Activated naive CD4-positive, alpha-beta T cell treated with anti-CD3 and anti-CD28 coated beads, Interleukin-2, amount 50 U/mL, for 24 hours (primary cell): Measurements from ENCODE around the gene PTPRD.
"Not testable (repeated sequence)": the region's sequence is repeated elsewhere in the genome, so short reads cannot be mapped to it uniquely, and the experiment has no call there.

ENCODE experiments used
- H3K27ac Mint-ChIP-seq: one replicate; pipeline ENCODE4 v1.8.0; 2021; ENCODE audit warnings: mild to moderate bottlenecking, mixed read lengths
- H3K27me3 Mint-ChIP-seq: one replicate; pipeline ENCODE4 v1.8.0; 2021; ENCODE audit warnings: mixed read lengths
- H3K36me3 Mint-ChIP-seq: one replicate; pipeline ENCODE4 v1.8.0; 2021; ENCODE audit warnings: mixed read lengths
- H3K4me1 Mint-ChIP-seq: one replicate; pipeline ENCODE4 v1.8.0; 2021; ENCODE audit warnings: mixed read lengths
- H3K4me3 Mint-ChIP-seq: one replicate; pipeline ENCODE4 v1.8.0; 2021; ENCODE audit warnings: mild to moderate bottlenecking, mixed read lengths
- H3K9me3 Mint-ChIP-seq: one replicate; pipeline ENCODE4 v1.8.0; 2021; ENCODE audit warnings: mixed read lengths

The PTPRD gene

GRCh38 chr9:9478741-9479140 lies 1134.1 kb downstream of the PTPRD start:
- H3K4me1 Mint-ChIP-seq, result no peaks in the 10 kb centered on the region
- no peaks in the 10 kb centered on the region for H3K27me3 Mint-ChIP-seq
- no peaks in the 10 kb centered on the region for H3K9me3 Mint-ChIP-seq
- no peaks in the 10 kb centered on the region for H3K36me3 Mint-ChIP-seq
- no peak overlapping the region for H3K4me3 Mint-ChIP-seq
- no peak overlapping the region for H3K27ac Mint-ChIP-seq

- H3K27ac Mint-ChIP-seq, result no peak overlapping the region
- H3K36me3 Mint-ChIP-seq, result no peaks in the 10 kb centered on the region
- no peaks in the 10 kb centered on the region for H3K27me3 Mint-ChIP-seq
- H3K9me3 Mint-ChIP-seq, result no peaks in the 10 kb centered on the region
- no peak overlapping the region for H3K4me3 Mint-ChIP-seq
- no peaks in the 10 kb centered on the region for H3K4me1 Mint-ChIP-seq
Measured at GRCh38 chr9:9469271-9469670, 1143.5 kb downstream of the PTPRD start.

GRCh38 chr9:9441874-9442273 lies 1170.9 kb downstream of the PTPRD start:
- H3K36me3 Mint-ChIP-seq, H3K4me1 Mint-ChIP-seq, H3K4me3 Mint-ChIP-seq, H3K27me3 Mint-ChIP-seq, H3K9me3 Mint-ChIP-seq, H3K27ac Mint-ChIP-seq: not testable (repeated sequence)

- Mint-ChIP-seq H3K27ac (no peak overlapping the region), H3K9me3 (no peaks in the 10 kb centered on the region), H3K36me3 (no peaks in the 10 kb centered on the region), H3K4me3 (no peak overlapping the region), H3K4me1 (no peaks in the 10 kb centered on the region), H3K27me3 (no peaks in the 10 kb centered on the region)
Measured at GRCh38 chr9:9437641-9438040, 1175.2 kb downstream of the PTPRD start.

- H3K9me3 Mint-ChIP-seq, H3K27me3 Mint-ChIP-seq, H3K4me1 Mint-ChIP-seq, H3K27ac Mint-ChIP-seq, H3K36me3 Mint-ChIP-seq, H3K4me3 Mint-ChIP-seq: not testable (repeated sequence)
Measured at GRCh38 chr9:9426454-9426853, 1186.3 kb downstream of the PTPRD start.

DNA sequence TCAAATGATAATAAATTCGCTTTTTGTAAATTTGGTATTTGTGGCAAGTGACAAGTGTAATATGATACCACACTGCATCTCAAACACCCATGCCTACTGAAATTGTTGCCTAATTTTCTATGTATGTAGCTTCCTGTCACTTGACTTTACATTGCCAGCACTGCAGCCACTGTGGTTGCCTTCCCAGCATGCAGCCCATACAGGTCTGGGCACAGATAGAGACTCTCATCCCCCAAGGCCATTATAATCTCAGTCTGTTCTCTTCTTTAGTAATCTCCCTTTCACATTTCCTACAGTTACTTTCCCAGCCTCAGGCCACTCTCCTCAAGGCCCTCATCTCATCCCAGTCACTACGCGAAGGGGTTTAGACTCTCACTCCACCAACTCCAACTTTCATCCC lies 1200.6 kb downstream of the PTPRD start:
- Mint-ChIP-seq H3K27me3 (no peaks in the 10 kb centered on the region), H3K4me3 (no peak overlapping the region), H3K27ac (no peak overlapping the region), H3K9me3 (no peaks in the 10 kb centered on the region), H3K4me1 (no peaks in the 10 kb centered on the region), H3K36me3 (no peaks in the 10 kb centered on the region)

- Mint-ChIP-seq H3K36me3 (no peaks in the 10 kb centered on the region), H3K4me3 (no peak overlapping the region), H3K4me1 (no peaks in the 10 kb centered on the region), H3K27me3 (no peaks in the 10 kb centered on the region), H3K9me3 (no peaks in the 10 kb centered on the region), H3K27ac (no peak overlapping the region)
Measured at GRCh38 chr9:9410736-9411135, 1202.1 kb downstream of the PTPRD start.

DNA sequence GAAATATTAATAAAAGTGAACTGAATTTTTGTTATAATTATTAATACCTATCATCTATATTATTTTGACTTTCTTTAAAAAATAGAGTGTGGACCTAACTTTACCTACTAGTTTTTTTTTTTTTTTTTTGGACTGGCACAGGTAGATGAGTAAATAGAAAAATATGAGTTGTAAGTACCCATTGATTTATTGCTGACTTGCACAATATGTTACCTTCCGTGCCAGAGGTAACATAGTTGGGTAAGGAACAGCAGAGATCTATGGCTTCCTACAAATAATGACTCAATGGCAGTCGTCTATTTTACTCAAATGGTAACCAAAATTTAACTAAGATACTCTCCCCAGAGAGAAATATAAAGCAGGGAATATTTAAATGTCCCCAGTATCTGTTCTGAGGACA lies 1212.8 kb downstream of the PTPRD start:
- no peaks in the 10 kb centered on the region for H3K4me1 Mint-ChIP-seq
- H3K4me3 Mint-ChIP-seq, result no peak overlapping the region
- peaks cover 4% of the 10 kb centered on the region for H3K9me3 Mint-ChIP-seq
- no peak overlapping the region for H3K27ac Mint-ChIP-seq
- no peaks in the 10 kb centered on the region for H3K27me3 Mint-ChIP-seq
- H3K36me3 Mint-ChIP-seq, result no peaks in the 10 kb centered on the region

DNA sequence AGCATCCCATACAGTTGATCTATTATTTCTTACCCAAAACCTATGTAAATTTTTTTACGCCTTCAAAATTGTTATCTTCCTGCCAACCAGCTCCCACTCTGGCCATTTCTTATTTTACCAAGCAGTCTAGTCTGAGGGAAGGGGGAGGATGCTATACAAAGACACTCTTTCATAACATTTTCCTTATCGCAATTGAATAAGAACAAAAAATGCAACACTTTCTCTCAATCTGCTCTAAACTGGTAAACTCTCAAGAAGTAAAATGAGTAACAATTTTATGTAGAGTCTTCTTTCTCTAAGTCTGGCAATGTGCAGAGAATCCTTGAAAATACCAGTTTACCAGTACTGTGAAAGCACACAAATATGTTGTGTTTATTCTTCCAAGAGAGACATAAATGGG lies 1216.3 kb downstream of the PTPRD start:
- Mint-ChIP-seq H3K36me3 (no peaks in the 10 kb centered on the region), H3K4me3 (no peak overlapping the region), H3K4me1 (no peaks in the 10 kb centered on the region), H3K9me3 (no peaks in the 10 kb centered on the region), H3K27me3 (no peaks in the 10 kb centered on the region), H3K27ac (no peak overlapping the region)

GRCh38 chr9:9395539-9395938 lies 1217.3 kb downstream of the PTPRD start:
- H3K4me1 Mint-ChIP-seq, result no peaks in the 10 kb centered on the region
- H3K4me3 Mint-ChIP-seq, result no peak overlapping the region

GRCh38 chr9:9392755-9393154 lies 1220.0 kb downstream of the PTPRD start:
- no peaks in the 10 kb centered on the region for H3K27me3 Mint-ChIP-seq
- H3K27ac Mint-ChIP-seq, result no peak overlapping the region
- H3K9me3 Mint-ChIP-seq, result no peaks in the 10 kb centered on the region
- H3K36me3 Mint-ChIP-seq, result no peaks in the 10 kb centered on the region
- H3K4me1 Mint-ChIP-seq, result no peaks in the 10 kb centered on the region
- H3K4me3 Mint-ChIP-seq, result no peak overlapping the region

More at GRCh38 chr9:9395539-9395938, 1217.3 kb downstream of the PTPRD start:
- Mint-ChIP-seq H3K9me3 (no peaks in the 10 kb centered on the region), H3K36me3 (no peaks in the 10 kb centered on the region), H3K27ac (no peak overlapping the region), H3K27me3 (no peaks in the 10 kb centered on the region)

DNA sequence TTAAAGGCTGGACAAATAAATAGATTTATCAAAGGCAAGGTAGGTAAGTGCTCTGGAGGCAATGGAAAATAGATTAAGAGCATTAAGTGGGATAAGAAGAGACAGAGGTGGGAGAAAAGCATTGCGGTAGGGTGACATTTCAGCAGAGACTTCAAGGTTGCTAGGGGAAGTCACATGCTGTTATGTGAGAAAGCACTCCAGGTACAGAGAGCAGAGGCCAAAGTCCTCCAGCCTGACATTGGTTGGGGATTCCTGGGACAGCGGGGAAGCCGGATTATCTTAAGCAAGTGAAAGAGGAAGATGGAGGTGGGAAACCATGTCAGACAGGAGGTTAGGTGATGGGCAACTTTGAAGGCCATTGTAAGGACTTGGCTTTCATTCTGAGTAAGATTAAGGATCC lies 1222.9 kb downstream of the PTPRD start:
- H3K4me1 Mint-ChIP-seq, result no peaks in the 10 kb centered on the region
- no peak overlapping the region for H3K27ac Mint-ChIP-seq
- no peaks in the 10 kb centered on the region for H3K27me3 Mint-ChIP-seq
- H3K9me3 Mint-ChIP-seq, result no peaks in the 10 kb centered on the region
- H3K4me3 Mint-ChIP-seq, result no peak overlapping the region
- no peaks in the 10 kb centered on the region for H3K36me3 Mint-ChIP-seq

GRCh38 chr9:9387511-9388115 lies 1225.2 kb downstream of the PTPRD start:
- H3K36me3 Mint-ChIP-seq, result no peaks in the 10 kb centered on the region

GRCh38 chr9:9362332-9362731 lies 1250.5 kb downstream of the PTPRD start:
- Mint-ChIP-seq H3K27me3 (no peaks in the 10 kb centered on the region), H3K36me3 (no peaks in the 10 kb centered on the region), H3K4me1 (no peaks in the 10 kb centered on the region), H3K4me3 (no peak overlapping the region), H3K27ac (no peak overlapping the region), H3K9me3 (no peaks in the 10 kb centered on the region)

More at GRCh38 chr9:9387511-9388115, 1225.2 kb downstream of the PTPRD start:
- no peaks in the 10 kb centered on the region for H3K4me1 Mint-ChIP-seq
- H3K4me3 Mint-ChIP-seq, result no peak overlapping the region
- no peaks in the 10 kb centered on the region for H3K9me3 Mint-ChIP-seq
- H3K27ac Mint-ChIP-seq, result no peak overlapping the region
- no peaks in the 10 kb centered on the region for H3K27me3 Mint-ChIP-seq

GRCh38 chr9:9352877-9353481 lies 1259.8 kb downstream of the PTPRD start:
- H3K36me3 Mint-ChIP-seq, result no peaks in the 10 kb centered on the region

GRCh38 chr9:9341203-9341602 lies 1271.6 kb downstream of the PTPRD start:
- H3K4me3 Mint-ChIP-seq, result no peak overlapping the region
- H3K36me3 Mint-ChIP-seq, result no peaks in the 10 kb centered on the region
- no peaks in the 10 kb centered on the region for H3K9me3 Mint-ChIP-seq
- H3K27ac Mint-ChIP-seq, result no peak overlapping the region
- no peaks in the 10 kb centered on the region for H3K4me1 Mint-ChIP-seq
- no peaks in the 10 kb centered on the region for H3K27me3 Mint-ChIP-seq

More at GRCh38 chr9:9352877-9353481, 1259.8 kb downstream of the PTPRD start:
- H3K9me3 Mint-ChIP-seq, result no peaks in the 10 kb centered on the region
- no peak overlapping the region for H3K27ac Mint-ChIP-seq
- no peaks in the 10 kb centered on the region for H3K4me1 Mint-ChIP-seq
- H3K4me3 Mint-ChIP-seq, result no peak overlapping the region
- no peaks in the 10 kb centered on the region for H3K27me3 Mint-ChIP-seq

DNA sequence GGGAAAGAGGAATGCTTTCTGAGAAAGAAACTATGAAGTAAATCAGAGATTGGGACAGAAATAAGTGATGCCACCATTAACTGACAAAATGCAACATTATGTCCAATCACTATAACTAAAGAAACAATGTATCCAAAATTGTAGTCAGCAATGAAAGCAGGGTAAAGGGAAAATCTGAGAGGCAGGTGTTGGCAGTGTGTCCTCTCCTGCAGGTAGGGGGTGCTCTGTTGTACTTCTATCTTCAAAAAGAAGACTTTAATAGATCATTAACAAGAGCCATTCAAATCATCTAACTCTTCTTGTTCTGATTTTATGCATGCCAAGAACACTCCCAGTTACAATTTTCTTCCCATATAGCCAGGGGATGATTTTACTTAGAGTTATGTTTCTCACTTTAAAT lies 1275.7 kb downstream of the PTPRD start:
- Mint-ChIP-seq H3K4me3 (no peak overlapping the region), H3K9me3 (peaks cover 4% of the 10 kb centered on the region), H3K4me1 (no peaks in the 10 kb centered on the region), H3K27me3 (no peaks in the 10 kb centered on the region), H3K27ac (no peak overlapping the region), H3K36me3 (no peaks in the 10 kb centered on the region)
